LoVo (cell line): ENCODE results near the gene MRPS17.

ENCODE experiments used
- DNase-seq: peaks from one replicate; pipeline ENCODE4 v3.0.0-alpha.2; 2016; ENCODE audit warnings: low spot score

The MRPS17 gene

DNA sequence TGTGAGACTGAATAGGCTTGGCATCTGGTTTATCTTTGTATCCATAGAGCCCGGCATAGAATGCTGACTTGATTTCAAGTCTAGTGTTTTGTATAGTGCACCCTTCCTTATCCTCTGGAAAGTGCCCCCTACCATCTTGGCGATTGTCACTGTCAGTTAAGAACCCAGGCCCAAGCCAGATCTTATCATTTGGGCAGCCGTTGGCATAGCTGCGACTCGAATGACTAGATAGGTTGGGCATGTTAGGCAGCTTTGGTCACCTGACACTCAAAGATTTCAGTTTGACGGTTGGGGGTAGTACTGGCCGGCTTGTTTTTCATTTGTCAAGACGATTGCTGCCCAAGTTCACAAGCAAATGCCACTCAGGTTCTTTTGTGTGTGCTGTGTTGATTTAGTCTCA, 19.3 kb downstream of the MRPS17 start:
- no peak for DNase-seq

DNA sequence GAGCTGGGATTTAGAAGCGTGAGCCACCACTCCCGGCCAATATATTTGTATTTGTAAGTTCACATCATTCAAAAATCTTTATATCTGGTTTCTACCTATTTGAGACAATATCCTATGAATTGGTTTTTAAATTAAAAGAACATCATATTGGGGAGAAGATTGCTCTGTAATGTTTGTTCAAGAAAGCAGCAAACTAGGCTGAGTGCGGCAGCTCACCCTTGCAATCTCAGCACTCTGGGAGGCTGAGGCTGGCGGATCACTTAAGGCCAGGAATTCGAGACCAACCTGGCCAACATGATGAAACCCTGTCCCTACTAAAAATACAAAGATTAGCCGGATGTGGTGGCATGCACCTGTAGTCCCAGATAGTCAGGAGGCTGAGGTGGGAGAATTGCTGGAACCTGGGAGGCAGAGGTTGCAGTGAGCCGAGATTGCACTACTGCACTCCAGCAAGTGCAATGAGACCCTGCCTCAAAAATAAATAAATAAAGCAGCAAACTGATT, 22.1 kb downstream of the MRPS17 start:
- no peak for DNase-seq

DNA sequence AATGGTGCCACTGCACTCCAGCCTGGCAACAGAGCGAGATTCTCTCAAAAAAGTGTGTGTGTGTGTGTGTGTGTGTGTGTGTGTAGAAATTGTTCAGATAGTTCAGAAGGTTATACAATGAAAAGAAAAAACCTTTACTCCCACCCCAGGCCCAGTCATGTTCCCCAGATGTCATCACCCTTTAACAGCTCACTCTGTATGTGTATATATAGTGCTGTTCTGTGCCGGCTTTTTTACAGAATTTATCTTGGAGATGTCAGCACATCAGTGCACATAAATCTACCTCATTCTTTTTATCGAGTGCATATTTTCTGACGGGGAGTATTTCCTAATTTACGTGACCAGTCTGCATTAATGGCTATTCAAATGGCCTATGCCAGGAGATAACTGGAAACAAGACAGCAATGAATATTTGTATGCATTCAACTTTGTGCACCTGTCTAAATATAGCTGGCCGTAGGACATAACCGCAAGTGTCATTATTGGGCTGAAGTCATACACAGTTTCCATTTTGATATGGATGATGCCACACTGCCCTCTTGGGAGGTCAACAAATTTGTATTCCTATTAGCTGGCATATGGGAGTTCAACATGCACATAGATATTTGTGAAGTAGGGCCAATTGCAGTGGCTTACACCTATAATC, 24.4 kb downstream of the MRPS17 start:
- DNase-seq, result no peak

DNA sequence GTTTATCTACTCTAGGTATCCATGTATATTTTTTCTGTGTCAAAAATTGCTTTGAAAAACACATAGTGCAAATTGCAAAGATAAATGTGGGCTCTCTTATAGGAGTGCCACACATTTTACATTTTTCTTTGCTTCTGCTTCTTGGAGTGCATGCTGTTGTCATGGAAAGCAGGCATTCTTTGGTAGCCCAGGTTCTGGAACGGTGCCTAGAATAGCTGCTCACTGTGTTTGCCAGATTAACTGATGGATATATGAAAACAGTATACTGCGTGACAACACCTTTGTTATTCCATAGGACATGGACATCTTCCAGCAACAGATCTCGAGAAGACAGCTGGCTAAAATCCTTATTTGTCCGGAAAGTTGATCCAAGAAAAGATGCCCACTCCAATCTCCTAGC, 26.2 kb downstream of the MRPS17 start:
- DNase-seq, result no peak

DNA sequence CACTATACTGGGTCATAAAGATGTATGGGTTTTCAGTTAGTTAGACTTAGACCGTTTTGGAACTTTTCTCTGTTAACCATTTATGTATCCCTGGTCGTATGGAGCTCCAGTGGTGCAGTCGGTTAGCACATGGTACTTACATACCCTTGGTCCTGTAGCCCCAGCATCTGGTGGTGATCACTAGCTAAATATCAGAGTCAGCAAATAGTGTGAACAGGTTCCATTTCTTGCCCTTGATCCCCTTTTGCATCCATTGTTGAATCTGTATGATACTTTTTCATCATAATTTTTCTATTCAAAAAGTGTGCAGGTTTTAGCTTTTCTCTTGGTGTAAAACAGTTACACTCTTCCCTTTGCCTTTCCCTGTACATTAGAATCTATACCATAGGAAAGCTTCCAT, 28.6 kb downstream of the MRPS17 start:
- DNase-seq, result no peak

DNA sequence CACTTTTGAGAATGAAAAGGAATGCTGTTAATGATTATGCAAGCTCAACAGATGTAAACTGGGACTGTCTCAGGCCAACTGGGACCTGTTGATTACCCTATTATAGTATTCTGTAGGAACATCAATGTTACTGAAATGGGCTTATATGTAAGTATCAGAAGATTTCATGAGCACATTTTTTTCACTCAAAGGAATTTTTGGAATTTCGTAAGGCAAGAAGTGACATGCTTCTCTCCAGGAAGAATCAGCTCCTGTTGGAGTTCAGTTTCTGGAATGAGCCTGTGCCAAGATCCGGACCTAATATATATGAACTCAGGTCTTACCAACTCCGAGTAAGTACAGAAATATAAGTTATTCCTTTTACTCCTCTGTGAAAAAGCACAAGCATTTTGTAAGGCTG, 31.9 kb downstream of the MRPS17 start:
- no peak for DNase-seq

- DNase-seq, result no peak
Observed at GRCh38 chr7:55992346-55992745, 40.7 kb downstream of the MRPS17 start.

DNA sequence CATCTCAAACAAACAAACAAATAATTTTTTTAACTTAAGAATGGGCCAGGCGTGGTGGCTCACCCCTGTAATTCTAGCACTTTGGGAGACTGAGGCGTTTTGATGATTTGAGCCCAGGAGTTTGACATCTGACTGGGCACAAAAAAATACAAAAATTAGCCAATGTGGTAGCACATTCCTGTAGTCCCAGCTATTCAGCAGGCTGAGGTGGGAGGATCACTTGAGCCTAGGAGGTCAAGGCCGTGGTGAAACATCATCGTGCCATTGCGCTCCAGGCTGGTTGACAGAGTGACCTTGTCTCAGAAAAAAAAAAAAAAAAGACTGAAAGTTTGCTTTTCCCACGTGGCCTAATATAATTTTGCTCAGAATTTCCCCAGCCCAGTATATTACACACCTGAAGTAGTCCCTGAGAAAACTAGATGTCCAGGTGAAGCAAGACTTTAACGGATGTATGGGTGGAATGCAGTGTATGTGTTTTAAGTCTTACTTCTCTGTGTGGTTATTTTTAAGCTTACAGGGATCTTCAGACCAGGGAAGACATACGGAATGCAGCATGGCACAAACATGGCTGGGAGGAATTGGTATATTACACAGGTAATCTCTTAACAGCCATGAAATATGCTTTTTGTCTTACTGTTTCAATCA, 45.3 kb downstream of the MRPS17 start:
- DNase-seq, result no peak

DNA sequence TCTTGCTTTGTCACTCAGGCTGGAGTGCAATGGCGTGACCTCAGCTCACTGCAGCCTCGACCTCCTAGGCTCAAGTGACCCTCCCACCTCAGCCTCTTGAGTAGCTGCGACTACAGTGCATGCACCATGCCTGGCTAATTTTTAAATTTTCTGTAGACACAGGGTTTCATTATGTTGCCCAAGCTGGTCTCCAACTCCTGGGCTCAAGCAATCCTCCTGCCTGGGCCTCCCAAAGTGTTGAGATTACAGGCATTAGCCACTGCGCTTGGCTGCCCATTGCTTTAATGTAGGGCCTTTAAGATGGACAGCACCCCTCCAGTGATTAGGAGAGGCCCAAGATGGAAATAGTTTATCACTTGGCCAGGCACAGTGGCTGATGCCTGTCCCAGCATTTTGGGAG, 52.1 kb downstream of the MRPS17 start:
- no peak for DNase-seq
